Measurements from ENCODE around the gene ASXL1.
"Not testable (repeated sequence)": the region's sequence is repeated elsewhere in the genome, so short reads cannot be mapped to it uniquely, and the experiment has no call there.

The ASXL1 gene

DNA sequence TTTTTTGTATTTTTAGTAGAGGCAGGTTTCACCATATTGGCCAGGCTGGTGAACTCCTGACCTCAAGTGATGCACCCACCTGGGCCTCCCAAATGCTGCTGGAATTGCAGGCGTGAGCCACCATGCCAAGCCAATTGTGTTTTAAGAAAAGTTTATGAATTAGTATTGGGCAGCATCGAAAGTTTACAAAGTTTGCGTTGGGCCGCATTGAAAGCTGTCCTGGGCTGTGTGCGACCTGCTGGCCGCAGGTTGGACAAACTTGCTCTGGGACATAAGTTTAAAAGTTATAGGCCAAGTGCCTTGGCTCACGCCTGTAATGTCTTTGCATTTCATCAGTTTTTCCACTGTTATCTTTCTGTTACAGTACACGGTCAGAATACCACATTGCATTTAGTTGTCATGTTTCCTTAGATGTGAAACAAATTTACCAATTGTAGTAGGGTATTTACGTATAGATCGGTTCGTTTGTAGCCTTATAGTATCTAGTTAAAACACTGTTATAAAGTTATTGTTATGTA lies 39.5 kb downstream of the ASXL1 start:
- no peak for FAIRE-seq
- DNase-seq (ENCODE audit: insufficient read length, low spot score), result no peak

DNA sequence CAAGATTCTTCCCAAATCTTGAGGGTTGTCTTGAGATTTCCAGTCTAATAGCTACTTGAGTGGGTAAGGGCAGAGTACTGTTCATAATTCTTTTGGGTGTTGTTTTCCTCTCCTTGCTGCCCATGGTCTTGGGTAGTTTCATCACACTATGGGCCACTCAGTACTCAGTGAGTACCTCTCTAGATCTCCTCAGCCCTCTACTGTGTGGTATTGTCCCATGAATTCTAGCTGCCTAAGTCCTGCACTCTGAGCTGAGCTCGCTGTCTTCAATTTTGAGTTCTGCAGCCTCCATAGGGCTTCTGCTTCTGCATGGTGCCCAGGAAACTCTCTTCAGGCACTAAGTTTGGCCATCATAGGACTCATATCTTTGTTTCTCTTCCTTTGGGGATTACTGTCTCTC lies 42.3 kb downstream of the ASXL1 start:
- DNase-seq (ENCODE audit: insufficient read length, low spot score) (no peak), FAIRE-seq (no peak)

GRCh38 chr20:32404017-32404416 lies 45.9 kb downstream of the ASXL1 start:
- FAIRE-seq, result no peak
- DNase-seq (ENCODE audit: insufficient read length, low spot score), result no peak

DNA sequence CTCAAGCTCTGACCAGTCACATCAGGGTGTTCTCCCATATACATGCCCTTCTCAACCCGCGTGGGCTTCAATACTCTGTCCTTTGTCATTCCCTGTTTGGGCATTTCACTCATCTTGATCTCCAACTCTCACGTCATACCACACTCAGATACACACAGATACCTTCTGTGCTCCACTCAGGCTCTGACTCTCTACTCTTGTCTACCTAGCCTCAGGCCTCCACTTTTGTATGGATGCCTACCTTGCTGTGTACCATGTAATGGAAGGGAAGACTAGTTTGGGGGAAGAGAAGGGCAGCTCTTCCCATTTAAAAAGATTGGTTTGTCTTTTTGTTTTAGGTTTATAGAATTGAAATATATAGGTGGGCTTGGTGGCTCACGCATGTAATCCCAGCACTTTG lies 48.6 kb downstream of the ASXL1 start:
- FAIRE-seq (no peak), DNase-seq (ENCODE audit: insufficient read length, low spot score) (no peak)

GRCh38 chr20:32407131-32407750 lies 49.1 kb downstream of the ASXL1 start:
- not testable (repeated sequence) for DNase-seq (ENCODE audit: insufficient read length, low spot score); FAIRE-seq

DNA sequence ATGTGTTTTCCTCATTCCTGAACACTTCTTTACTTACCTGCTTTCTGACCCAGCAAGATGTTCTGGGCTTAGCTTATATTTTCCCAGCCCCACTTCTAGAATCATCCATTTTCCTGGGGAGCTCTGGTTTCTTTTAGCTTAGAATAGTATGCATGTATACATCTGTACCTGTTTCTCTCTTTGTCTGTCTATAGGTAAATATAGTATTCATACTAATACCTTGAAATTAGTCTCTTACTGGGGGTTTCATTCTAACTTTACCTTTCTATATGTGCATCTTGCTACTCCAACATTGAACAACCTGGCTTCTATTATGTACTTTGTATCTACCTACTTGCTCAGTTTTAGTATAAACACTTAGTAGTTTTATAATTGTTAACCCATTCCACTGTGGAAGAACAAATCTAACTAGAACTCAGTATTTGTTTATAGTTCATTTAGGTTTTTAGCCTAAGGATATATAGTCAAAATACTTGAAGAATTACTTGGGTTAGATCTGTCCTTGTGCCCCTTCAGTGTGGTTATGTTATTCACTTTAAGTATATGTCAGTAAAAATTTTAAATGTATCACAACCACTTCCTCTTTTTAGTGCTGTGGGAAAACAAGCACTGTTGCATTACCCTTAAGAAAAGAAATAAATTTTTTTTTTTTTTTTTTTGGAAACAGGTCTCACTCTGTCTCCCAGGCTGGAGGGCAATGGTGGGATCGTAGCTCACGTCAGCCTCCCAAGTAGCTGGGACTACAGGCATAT lies 54.0 kb downstream of the ASXL1 start:
- FAIRE-seq, result no peak
- no peak for DNase-seq (ENCODE audit: insufficient read length, low spot score)

DNA sequence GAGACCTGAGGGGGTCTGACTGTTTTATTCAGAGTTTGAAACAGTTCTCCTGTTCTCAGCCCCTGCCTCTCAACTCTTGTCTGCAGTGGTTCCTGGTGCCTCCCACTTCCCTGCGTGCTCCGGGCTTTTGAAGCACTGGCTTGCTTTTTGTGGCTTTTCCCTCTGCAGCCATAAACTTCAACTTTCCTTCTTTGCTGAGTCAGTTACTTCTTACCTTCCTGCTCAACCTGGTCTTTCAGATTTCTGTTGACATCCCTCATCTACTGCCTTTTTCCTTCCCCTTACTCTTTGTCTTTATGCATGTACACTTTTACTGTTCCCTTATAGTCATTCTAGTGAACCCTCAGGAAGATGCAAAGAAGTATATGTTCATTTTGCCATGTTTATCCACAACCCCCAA lies 57.4 kb downstream of the ASXL1 start:
- DNase-seq (ENCODE audit: insufficient read length, low spot score) (no peak), FAIRE-seq (no peak)

DNA sequence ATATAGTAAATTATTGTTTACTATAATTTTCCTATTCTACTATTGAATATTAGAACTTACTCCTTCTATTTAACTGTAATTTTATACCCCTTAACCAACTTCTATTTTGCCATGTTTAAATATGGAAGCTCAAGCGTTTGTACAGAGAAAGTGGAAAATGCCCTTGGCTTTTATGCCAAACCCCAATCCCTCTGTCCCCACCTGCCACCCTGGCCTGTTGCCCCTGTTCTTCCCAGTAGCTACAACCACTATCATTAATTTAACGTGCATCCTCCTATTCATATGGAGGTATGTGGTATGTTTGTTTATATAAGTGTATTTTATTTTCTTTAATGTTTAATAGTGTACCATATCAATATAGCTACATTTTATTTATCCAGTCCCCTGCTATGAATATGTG lies 58.1 kb downstream of the ASXL1 start:
- FAIRE-seq (no peak), DNase-seq (ENCODE audit: insufficient read length, low spot score) (no peak)

- no peak for DNase-seq (ENCODE audit: insufficient read length, low spot score)
- FAIRE-seq, result no peak
These were observed 60.2 kb downstream of the ASXL1 start for GRCh38 chr20:32418376-32418775.

GRCh38 chr20:32421290-32421689 lies 63.2 kb downstream of the ASXL1 start:
- no peak for FAIRE-seq

GRCh38 chr20:32427996-32428395 lies 69.9 kb downstream of the ASXL1 start:
- no peak for FAIRE-seq
- no peak for DNase-seq (ENCODE audit: insufficient read length, low spot score)

More at GRCh38 chr20:32421290-32421689, 63.2 kb downstream of the ASXL1 start:
- DNase-seq (ENCODE audit: insufficient read length, low spot score), result no peak

GRCh38 chr20:32429343-32429742 lies 71.2 kb downstream of the ASXL1 start:
- FAIRE-seq (no peak), DNase-seq (ENCODE audit: insufficient read length, low spot score) (no peak)

GRCh38 chr20:32429745-32430360 lies 71.7 kb downstream of the ASXL1 start:
- DNase-seq (ENCODE audit: insufficient read length, low spot score) (no peak), FAIRE-seq (no peak)

DNA sequence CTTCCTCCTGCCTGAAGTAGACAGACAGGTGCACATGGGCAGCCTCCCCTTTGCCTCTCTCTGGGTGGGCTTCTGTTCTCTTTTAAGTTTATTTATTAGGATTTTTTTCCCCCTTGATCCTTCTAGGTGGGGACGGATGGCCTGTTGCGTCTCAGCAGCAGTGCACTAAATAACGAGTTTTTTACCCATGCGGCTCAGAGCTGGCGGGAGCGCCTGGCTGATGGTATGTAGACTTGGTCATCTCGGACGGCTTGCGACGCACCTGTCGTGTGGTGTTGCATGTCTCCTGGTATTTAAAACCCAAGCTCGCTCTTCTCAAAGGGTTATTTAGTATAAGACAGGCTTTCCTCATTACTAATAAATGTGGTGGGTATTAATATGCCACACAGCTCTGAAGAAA lies 73.3 kb downstream of the ASXL1 start:
- FAIRE-seq (no peak), DNase-seq (ENCODE audit: insufficient read length, low spot score) (no peak)

DNA sequence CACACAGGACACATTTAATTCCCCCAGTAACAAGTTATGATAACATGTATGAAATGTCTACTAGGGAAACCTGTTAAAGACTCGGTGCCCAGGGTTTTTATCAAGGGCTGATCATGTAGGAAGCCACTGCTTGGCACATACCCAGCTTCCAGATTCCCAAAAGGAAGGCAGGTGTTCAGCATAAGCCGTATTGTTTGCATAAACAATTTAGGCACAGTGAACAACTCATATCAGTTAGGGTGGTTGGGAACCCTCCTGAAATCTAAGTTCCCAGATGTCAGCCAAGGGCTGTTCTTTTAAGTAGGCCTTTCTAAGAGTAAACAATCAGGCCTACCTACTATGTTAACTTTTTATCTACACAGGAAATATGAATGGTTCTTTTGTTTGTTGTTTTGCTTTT lies 74.1 kb downstream of the ASXL1 start:
- DNase-seq (ENCODE audit: insufficient read length, low spot score), result no peak
- FAIRE-seq, result no peak

DNA sequence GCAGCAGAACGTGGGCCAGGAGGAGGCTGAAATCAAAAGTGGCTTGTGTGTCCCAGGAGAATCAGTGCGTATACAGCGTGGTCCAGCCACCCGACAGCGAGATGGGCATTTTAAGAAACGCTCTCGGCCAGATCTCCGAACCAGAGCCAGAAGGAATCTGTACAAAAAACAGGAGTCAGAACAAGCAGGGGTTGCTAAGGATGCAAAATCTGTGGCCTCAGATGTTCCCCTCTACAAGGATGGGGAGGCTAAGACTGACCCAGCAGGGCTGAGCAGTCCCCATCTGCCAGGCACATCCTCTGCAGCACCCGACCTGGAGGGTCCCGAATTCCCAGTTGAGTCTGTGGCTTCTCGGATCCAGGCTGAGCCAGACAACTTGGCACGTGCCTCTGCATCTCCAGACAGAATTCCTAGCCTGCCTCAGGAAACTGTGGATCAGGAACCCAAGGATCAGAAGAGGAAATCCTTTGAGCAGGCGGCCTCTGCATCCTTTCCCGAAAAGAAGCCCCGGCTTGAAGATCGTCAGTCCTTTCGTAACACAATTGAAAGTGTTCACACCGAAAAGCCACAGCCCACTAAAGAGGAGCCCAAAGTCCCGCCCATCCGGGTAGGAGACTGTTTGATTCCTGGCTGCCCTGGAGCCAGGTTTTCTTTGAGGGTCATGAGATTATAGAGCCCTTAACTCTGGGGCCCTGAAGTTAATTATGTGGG lies 75.3 kb downstream of the ASXL1 start:
- FAIRE-seq (no peak), DNase-seq (ENCODE audit: insufficient read length, low spot score) (no peak)

- FAIRE-seq, result no peak
These were observed 76.3 kb downstream of the ASXL1 start for GRCh38 chr20:32434434-32434833.

GRCh38 chr20:32435449-32436107 lies 77.4 kb downstream of the ASXL1 start:
- DNase-seq (ENCODE audit: insufficient read length, low spot score), result no peak
- FAIRE-seq, result no peak

More at GRCh38 chr20:32434434-32434833, 76.3 kb downstream of the ASXL1 start:
- no peak for DNase-seq (ENCODE audit: insufficient read length, low spot score)

DNA sequence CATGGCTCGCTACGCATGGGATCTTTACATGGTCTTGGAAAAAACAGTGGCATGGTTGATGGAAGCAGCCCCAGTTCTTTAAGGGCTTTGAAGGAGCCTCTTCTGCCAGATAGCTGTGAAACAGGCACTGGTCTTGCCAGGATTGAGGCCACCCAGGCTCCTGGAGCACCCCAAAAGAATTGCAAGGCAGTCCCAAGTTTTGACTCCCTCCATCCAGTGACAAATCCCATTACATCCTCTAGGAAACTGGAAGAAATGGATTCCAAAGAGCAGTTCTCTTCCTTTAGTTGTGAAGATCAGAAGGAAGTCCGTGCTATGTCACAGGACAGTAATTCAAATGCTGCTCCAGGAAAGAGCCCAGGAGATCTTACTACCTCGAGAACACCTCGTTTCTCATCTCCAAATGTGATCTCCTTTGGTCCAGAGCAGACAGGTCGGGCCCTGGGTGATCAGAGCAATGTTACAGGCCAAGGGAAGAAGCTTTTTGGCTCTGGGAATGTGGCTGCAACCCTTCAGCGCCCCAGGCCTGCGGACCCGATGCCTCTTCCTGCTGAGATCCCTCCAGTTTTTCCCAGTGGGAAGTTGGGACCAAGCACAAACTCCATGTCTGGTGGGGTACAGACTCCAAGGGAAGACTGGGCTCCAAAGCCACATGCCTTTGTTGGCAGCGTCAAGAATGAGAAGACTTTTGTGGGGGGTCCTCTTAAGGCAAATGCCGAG lies 78.2 kb downstream of the ASXL1 start:
- FAIRE-seq, result no peak
- no peak for DNase-seq (ENCODE audit: insufficient read length, low spot score)

DNA sequence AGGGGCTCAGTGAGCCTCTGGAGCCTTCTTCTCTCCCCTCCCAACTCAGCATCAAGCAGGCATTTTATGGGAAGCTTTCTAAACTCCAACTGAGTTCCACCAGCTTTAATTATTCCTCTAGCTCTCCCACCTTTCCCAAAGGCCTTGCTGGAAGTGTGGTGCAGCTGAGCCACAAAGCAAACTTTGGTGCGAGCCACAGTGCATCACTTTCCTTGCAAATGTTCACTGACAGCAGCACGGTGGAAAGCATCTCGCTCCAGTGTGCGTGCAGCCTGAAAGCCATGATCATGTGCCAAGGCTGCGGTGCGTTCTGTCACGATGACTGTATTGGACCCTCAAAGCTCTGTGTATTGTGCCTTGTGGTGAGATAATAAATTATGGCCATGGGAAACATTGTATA lies 78.8 kb downstream of the ASXL1 start:
- FAIRE-seq, result no peak
- DNase-seq (ENCODE audit: insufficient read length, low spot score), result no peak

All from GM19239 (cell line).